Measurements from ENCODE around the gene ING5.

DNA sequence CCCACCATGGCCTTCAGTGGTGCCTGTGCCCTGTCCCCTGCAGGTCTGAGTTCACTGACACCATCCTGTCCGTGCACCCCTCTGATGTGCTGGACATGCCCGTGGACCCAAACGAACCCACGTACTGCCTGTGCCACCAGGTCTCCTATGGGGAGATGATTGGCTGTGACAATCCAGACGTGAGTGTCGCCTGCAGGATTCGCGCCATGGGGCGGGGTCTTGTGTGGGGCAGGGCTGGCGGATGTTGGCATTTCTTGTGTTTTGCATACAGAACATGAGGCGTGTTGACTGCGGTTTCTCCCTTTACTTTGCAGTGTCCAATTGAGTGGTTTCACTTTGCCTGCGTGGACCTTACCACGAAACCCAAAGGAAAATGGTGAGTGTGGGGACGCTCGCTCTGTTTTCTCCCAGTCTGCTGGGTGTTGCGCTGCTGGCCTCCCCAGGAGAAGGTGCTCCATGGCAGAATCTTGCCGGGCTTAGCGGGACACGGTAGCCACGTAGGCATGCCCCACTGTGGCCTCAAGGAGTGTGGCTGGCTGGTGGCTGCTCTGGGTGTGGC, 21.1 kb downstream of the ING5 start:
- no peak for TF ChIP-seq MYC (IDR thresholded peaks at IDR 0.05; ENCODE audit: low read depth, low read length)
- TF ChIP-seq CTCF (IDR thresholded peaks at IDR 0.05; ENCODE audit: low read depth, low read length) = no peak
- TF ChIP-seq, protein P1, sequence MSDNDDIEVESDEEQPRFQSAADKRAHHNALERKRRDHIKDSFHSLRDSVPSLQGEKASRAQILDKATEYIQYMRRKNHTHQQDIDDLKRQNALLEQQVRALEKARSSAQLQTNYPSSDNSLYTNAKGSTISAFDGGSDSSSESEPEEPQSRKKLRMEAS (IDR thresholded peaks at IDR 0.05; ENCODE audit: low read depth, low read length) = no peak

Data from NB4 (cell line).